Mesothelial cell of epicardium (in vitro differentiated cells): ENCODE measurements around the gene PLEKHG3. TPM values are rescaled to one million over a fixed set of nuclear protein-coding genes. Genes with fewer than 3 reads are reported as not detected.

Experiments used
- DNase-seq, 2 experiments: peaks; one replicate each; pipeline ENCODE4 v3.0.0; 2021; ENCODE audit warnings: low spot score in 2 of 2; ENCODE audit not compliant: unreplicated experiment in 2 of 2
- H3K27ac Mint-ChIP-seq: 2 replicates; pipeline ENCODE4 v1.8.0; 2021; ENCODE audit warnings: mixed read lengths
- H3K27me3 Mint-ChIP-seq: 2 replicates; pipeline ENCODE4 v1.8.0; 2021; ENCODE audit warnings: low read depth, mixed read lengths
- H3K36me3 Mint-ChIP-seq: 2 replicates; pipeline ENCODE4 v1.8.0; 2021; ENCODE audit warnings: mixed read lengths
- H3K4me1 Mint-ChIP-seq: 2 replicates; pipeline ENCODE4 v1.8.0; 2021; ENCODE audit warnings: mixed read lengths
- H3K4me3 Mint-ChIP-seq: 2 replicates; pipeline ENCODE4 v1.8.0; 2021; ENCODE audit warnings: mild to moderate bottlenecking, moderate library complexity, mixed read lengths
- H3K9me3 Mint-ChIP-seq: 2 replicates; pipeline ENCODE4 v1.8.0; 2021; ENCODE audit warnings: mixed read lengths
- CTCF ChIP-seq: fragments of 200-600 bp; sonication (generic); IDR thresholded peaks from one replicate; pipeline ENCODE4 v1.5.0; 2021; ENCODE audit warnings: antibody characterized with exemption; ENCODE audit not compliant: unreplicated experiment
- total RNA-seq: library from RNA; stranded (reverse); gene quantifications from 3 replicates; pipeline ENCODE4 v1.2.1, GENCODE V29; 2021

PLEKHG3 gene
- total RNA-seq, 1 donor from 2014 or later, result 141 TPM

GRCh38 chr14:64747327-64747726, 43.1 kb downstream of the PLEKHG3 start:
- Mint-ChIP-seq H3K27ac (no peak overlapping the region), H3K4me1 (peaks cover 4% of the 10 kb centered on the region), H3K9me3 (no peaks in the 10 kb centered on the region), H3K36me3 (peaks cover 29% of the 10 kb centered on the region), H3K27me3 (no peaks in the 10 kb centered on the region), H3K4me3 (no peak overlapping the region)
- TF ChIP-seq CTCF, result no peak
- DNase-seq, result no peak

DNA sequence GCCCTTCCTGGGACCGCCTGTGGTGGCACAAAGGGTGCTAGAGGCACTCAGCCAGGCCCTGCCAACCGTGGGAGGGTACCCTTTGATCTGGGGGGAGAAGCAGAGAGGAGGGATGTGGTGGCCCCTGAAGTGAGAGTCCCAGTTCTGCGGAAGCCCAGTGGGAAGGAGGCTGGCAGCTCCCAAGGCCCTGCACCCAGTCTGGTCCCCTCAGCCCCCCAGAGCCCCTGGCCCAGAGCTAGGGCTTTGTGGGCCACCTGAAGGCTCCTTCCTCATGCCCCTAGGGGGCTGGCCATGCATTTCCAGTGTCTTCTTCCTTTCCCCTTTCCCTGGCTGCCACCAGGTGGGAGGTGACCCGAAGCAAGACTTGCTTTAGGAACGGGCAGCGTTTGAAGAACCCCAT, 44.3 kb downstream of the PLEKHG3 start:
- no peak overlapping the region for H3K27ac Mint-ChIP-seq
- no peak for DNase-seq
- peaks cover 4% of the 10 kb centered on the region for H3K4me1 Mint-ChIP-seq
- no peak overlapping the region for H3K4me3 Mint-ChIP-seq
- H3K36me3 Mint-ChIP-seq, result peaks cover 26% of the 10 kb centered on the region
- H3K9me3 Mint-ChIP-seq, result no peaks in the 10 kb centered on the region
- no peaks in the 10 kb centered on the region for H3K27me3 Mint-ChIP-seq
- TF ChIP-seq CTCF, result no peak

- peaks cover 4% of the 10 kb centered on the region for H3K4me1 Mint-ChIP-seq
- no peaks in the 10 kb centered on the region for H3K9me3 Mint-ChIP-seq
- no peak overlapping the region for H3K4me3 Mint-ChIP-seq
- no peaks in the 10 kb centered on the region for H3K27me3 Mint-ChIP-seq
- DNase-seq, result no peak
- H3K36me3 Mint-ChIP-seq, result peaks cover 21% of the 10 kb centered on the region
- H3K27ac Mint-ChIP-seq, result no peak overlapping the region
- no peak for TF ChIP-seq CTCF
These were observed 44.9 kb downstream of the PLEKHG3 start for GRCh38 chr14:64748995-64749714.

GRCh38 chr14:64752909-64753308, 48.7 kb downstream of the PLEKHG3 start:
- H3K36me3 Mint-ChIP-seq, result peaks cover 4% of the 10 kb centered on the region
- peaks cover 24% of the 10 kb centered on the region for H3K4me1 Mint-ChIP-seq
- H3K27me3 Mint-ChIP-seq, result no peaks in the 10 kb centered on the region
- no peak overlapping the region for H3K4me3 Mint-ChIP-seq
- no peaks in the 10 kb centered on the region for H3K9me3 Mint-ChIP-seq
- DNase-seq, result no peak
- no peak overlapping the region for H3K27ac Mint-ChIP-seq
- TF ChIP-seq CTCF, result no peak

GRCh38 chr14:64753374-64753773, 49.1 kb downstream of the PLEKHG3 start:
- TF ChIP-seq CTCF, result no peak
- no peak for DNase-seq
- Mint-ChIP-seq H3K27me3 (no peaks in the 10 kb centered on the region), H3K36me3 (peaks cover 3% of the 10 kb centered on the region), H3K4me3 (no peak overlapping the region), H3K9me3 (no peaks in the 10 kb centered on the region), H3K4me1 (peaks cover 28% of the 10 kb centered on the region), H3K27ac (no peak overlapping the region)
